Esophagus squamous epithelium (tissue), 4 donors: ENCODE results near the gene FAAP20.

ENCODE experiments used
- POLR2A ChIP-seq, 4 donors: fragments of 450-650 bp; IDR thresholded peaks; one replicate each; pipeline ENCODE4 v1.6.1; 2017; ENCODE audit warnings: antibody characterized with exemption in 4 of 4, mild to moderate bottlenecking in 4 of 4, moderate library complexity in 3 of 4
- TF ChIP-seq, protein P1 (sequence below), 6 experiments: fragments of 450-650 bp in 4 of 6; fragments of 200-600 bp in 2 of 6; sonication (generic) in 2 of 6; IDR thresholded peaks; one replicate each; pipeline ENCODE4 v1.5.1; 2016 to 2019; ENCODE audit warnings: antibody characterized with exemption in 6 of 6, mild to moderate bottlenecking in 4 of 6, moderate library complexity in 4 of 6

DNA sequence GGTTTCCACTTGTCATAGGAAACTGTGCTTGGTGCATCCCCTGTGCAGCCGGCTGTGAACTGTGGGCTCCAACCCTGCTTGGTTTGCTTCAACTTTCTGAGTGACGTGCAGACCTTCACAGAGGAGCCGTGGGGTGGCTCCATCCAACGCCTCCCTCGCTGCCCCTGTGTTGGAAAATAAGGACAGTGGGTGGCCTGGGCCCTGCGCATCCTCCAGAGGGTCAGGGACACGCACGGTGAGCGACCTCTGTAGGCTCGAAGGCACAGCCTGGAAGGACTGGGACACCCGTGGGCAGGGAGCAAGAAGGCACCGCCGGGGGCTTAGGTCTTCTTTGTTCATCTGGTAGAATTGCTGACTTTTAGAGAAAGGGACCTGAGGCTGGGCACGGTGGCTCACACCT is 6.5 kb upstream of the FAAP20 start:
- TF ChIP-seq, protein P1, sequence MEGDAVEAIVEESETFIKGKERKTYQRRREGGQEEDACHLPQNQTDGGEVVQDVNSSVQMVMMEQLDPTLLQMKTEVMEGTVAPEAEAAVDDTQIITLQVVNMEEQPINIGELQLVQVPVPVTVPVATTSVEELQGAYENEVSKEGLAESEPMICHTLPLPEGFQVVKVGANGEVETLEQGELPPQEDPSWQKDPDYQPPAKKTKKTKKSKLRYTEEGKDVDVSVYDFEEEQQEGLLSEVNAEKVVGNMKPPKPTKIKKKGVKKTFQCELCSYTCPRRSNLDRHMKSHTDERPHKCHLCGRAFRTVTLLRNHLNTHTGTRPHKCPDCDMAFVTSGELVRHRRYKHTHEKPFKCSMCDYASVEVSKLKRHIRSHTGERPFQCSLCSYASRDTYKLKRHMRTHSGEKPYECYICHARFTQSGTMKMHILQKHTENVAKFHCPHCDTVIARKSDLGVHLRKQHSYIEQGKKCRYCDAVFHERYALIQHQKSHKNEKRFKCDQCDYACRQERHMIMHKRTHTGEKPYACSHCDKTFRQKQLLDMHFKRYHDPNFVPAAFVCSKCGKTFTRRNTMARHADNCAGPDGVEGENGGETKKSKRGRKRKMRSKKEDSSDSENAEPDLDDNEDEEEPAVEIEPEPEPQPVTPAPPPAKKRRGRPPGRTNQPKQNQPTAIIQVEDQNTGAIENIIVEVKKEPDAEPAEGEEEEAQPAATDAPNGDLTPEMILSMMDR (IDR thresholded peaks at IDR 0.05) = no peak
- TF ChIP-seq POLR2A (IDR thresholded peaks at IDR 0.05) = no peak
